ENCODE measurements around the gene FOXC2.
A peak's percentile ranks its signal among the peaks of the same experiment; 100 is the strongest.

Gene FOXC2

DNA sequence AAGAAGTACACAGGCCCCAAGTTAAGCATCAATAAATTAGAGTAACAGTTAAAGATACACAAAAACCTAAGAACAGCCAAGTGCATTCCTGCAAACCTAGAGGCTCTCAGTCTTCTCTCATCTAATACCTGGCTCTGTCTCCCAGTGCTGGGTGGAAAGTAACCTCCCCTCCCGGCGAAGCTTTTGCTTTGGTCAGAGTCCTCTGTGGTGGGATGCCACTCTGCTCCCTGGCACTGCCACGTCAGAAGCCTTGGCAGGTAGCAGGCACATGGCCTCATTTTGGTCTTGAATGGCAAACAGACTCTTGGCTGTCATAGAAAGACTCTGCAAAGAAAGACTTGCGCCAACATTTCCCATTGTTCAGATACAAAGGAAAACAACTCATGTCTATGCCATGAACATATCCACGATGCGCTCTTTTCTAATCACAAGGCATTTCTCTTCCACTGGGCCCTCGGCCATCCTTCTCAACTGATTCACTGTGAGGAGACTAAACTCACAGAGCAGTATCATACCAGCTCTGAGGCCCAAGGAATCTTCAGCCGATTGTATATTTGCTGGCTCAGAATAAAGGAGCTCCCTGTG is 32.8 kb upstream of the FOXC2 start:
- DNase-seq = no peak

DNA sequence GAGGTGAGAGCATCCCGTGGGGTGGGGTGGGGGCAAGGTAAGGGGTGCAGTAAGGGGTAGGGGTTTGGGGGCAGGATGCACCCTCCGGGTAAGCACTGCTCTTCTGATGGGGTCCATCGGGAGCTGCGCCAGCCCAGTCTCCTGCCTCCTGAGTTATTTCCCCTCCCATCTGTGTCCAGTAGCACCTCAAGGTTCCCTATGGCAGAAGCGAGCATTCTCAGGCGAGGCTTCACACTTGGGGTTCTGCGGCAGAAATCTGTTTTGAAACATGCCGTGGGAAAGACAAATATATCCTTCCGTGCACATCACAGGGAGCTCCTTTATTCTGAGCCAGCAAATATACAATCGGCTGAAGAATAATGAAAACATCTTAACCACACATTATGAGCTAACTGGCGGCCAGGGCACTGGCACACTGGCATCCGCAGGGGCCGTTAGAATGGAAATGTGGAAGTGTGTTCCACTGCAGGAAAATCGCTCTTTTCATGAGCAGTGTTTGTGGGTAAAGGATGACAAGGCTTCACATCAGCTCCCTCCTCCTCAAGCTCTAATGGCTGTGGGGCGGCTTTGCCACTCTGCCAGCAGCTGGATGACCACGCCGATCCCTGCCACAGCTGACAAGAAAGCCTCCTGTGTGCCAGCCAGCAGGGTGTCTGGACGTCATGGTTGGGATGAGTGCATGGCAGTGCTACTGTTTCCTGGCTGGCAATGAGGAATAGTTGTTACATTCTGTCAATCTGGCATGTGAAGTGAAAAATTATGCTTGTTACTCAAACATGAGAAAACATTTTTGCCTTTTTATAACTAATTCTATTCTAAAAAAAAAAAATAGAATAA is 31.6 kb upstream of the FOXC2 start:
- DNase-seq = no peak

DNA sequence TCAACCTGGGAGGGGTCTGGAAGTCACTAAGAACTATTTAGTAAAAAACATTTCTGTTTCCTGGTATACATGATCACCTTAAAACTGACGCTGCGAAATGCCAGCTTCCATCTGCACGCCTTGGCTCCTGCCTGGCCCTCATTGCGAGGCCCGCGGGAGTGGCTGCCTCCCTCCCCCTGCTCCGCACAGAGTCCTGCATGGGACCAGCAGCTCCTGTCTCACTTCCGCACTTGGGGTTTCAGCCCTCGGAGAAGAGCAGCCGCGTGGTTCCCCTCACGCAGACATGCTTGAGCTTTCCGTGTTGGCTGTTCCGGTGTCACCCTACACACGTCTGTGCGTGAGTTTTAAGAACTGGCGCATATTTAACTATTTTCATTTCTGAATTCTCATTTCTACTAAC is 30.0 kb upstream of the FOXC2 start:
- no peak for DNase-seq

DNA sequence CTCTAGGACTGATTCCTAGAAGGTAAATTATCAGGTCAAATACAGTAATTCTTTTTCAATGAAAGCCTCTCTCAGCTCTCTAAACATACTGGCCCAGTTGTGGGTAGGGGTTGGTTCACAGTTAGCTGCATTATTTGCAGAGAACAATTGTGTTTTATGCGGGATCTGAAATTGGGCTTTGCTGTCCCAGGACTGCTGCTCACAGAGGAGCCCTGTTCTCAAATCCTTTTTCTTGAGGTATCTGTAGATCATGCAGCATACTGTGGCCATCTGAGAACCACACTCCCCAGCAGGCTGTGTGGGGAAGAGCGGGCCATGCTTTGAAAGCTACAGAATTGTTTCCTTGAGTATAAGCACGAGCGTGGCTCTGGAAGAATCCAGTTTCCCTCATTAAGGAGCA is 29.1 kb upstream of the FOXC2 start:
- no peak for DNase-seq

DNA sequence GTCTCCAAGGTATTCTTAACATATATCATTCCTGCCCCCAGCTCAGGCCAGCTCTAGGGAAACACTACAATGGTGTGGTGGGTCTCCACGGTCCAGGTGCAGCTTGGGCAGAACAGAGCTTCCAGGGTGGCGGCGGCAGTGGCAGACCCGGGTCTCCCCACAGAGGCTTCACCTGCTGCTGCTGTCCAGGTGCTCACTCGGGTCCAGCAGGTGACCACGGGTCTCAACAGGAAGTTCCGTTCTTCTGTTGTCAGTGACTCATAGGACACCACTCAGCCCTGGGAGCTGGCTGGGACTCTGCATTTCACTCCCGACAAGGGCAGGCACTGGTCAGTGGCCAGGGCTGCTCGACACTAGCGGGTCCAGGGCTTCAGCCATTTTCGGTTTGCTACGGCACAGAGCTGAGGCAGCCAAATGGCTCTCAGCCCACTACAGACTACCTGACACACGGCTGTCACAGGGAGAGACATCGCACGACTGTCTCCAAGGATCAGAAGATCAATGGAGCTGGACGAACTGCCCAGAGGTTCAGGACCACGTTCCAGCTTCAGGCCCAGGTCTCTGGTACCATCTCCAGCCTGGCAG is 28.3 kb upstream of the FOXC2 start:
- no peak for DNase-seq

DNA sequence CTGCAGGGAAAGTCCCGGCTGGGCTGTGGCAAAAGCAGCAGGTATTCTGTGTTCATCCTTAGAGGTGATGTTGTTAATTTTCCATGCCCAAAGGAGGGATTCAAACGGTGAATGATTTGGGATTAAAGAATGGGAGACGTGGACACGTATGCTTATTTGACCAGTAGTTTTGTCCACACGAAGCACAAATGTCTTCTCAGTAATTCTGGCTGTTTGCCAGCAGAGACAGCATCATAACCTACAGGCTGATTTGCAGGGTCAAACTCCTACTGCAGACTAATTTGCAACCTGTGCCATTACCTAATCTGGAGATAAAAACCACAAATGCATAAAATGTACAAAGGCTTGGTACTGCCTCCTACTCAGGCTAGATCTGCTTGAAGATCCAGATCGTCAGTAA is 25.7 kb upstream of the FOXC2 start:
- DNase-seq = no peak

DNA sequence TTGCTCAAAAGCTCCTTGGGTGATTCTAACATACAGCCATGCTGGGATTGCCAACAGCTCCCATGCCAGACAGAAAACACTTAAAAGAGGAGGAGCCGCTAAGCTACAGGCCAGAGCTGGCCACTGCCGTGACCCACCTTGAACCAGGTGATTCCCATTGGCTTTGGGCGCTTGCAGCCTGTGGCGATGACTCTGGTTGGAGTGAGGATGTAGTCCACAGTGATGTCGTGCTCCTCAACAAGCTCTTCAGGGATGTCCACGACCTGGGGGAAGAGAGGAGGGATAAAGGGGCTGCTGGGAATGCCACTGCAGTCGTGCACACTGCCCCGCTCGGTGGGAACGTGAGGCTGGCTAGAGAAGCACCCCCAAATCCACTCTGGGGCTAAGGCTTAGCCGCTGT is 25.1 kb upstream of the FOXC2 start:
- DNase-seq = no peak

DNA sequence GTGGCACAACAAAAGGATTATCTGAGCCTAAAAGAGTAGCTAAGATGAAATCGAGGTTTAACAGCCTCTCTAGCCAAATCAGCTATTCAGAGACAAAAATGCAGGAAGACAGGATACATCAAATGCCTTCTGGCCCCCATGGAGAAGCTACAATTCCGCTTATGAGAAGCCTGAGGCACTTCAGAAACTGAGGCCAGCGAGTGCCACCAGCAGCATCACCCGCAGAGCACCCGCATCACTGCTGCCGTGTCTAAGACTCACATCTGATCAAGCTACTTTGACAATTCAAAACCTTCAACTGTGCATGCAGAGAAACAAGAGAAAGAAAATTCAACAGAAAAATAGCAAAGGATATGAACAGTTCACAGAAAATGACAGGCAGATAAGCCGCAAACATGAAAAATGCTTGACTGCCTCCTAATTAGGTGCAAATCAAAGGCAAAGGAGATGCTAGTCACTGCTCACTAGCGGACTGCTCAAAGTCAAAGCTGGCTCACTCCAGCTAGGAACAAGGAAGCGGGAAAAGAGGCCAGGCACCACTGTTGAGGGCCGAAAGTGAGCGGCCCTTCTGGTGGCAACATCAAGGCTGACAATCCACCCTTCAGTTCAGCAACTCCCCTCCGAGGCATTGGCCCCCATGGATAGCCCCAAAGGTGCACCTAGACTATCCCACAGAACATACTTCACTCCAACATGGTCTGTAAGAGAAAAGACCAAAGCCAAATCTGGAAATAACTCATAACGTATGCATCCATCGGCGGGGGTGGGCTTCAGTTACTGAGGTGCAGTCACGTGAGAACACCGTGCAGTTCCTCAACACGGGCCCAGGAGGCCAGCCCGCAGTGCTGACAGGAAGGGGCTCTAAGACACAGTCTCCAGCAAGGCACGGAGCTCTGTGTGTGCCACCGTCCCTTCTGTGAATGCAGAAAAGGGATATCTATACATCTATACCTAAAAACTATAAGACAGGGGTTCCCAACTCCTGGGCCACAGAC is 23.6 kb upstream of the FOXC2 start:
- DNase-seq = no peak

DNA sequence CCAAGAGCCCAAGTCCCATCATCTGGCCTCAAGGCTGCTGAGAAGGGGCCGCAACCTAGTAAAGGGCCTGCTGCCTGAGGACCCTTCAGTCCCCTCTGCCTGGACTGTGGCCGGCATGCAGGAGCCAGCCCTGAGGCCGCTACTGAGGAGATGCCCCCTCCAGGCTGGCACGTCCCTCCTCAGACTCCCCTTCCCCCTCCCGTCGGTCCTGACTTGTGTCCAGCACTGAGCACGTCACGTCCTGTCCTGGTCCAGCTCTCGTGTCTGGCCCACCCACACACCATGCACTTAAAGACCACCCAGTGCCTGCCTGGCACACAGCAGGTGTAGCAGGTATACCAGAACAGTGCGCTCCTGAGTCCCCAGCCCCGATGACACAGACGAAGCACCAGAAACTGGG is 21.1 kb upstream of the FOXC2 start:
- no peak for DNase-seq

DNA sequence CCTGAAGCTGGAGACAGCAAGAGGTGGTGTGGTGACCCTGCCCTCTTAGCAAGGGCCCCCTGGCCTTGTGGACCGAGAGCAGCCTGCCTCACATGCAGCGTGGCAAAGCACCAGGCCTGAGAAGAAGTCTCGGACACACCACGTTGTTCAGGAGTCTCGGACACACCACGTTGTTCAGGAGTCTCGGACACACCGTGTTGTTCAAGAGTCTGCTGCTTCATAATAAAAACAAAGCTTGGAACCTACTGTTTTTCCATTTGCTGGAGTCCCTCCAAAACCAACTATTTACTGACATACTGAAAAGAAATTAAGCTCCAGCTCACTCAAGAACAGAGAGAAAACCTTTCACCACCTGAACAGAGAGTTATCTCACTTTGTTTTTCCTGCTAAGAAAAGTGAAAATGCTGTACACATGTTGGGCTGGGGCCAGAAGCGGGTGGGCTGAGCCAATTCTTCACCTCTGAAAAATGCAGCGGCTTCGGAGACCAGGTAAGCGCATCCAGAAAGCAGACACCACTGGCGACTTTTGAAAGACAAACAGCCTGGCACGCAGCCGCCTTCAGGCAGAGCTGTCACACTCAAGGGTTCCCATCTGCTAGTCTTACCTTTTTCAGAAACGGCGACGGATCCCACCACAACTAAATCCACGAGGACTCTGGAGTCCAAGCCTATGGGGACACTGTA is 20.5 kb upstream of the FOXC2 start:
- DNase-seq = no peak

DNA sequence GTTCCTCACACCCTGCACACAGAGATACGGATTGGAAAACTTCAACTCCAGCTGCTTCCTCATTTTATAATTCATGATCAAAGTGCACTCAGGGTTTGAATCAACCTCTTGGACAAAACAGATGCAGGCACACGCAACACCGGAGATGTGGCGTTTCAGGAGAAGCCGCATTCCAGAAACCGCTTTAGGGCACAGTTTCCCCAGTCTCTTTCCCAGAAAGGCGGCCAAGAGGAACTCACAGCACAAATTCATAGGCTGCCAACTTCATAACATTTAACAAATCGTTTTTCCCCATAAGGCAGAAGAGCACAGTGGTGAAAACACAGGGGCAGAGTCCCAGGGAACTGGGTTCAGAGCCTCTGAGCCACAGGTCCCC is 20.0 kb upstream of the FOXC2 start:
- DNase-seq = no peak

DNA sequence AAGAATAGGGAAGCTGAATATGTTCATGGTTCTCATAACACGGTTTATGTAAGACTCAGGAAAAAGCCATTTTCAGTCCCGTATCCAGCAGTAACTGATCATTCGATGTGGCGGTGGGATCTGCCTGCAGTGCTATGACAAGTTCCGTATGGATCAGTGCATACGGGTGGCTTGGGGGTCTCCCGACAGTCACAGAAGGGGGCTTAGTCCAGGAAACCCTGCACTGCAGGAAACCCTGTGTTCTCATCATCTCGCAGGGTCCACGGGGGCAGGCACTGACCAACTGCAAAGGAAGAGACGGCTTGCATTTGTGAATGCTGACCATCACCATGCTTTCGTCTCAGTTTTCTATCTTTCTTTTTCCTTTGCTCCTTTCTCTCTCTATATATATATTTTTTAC is 19.3 kb upstream of the FOXC2 start:
- DNase-seq = no peak

DNA sequence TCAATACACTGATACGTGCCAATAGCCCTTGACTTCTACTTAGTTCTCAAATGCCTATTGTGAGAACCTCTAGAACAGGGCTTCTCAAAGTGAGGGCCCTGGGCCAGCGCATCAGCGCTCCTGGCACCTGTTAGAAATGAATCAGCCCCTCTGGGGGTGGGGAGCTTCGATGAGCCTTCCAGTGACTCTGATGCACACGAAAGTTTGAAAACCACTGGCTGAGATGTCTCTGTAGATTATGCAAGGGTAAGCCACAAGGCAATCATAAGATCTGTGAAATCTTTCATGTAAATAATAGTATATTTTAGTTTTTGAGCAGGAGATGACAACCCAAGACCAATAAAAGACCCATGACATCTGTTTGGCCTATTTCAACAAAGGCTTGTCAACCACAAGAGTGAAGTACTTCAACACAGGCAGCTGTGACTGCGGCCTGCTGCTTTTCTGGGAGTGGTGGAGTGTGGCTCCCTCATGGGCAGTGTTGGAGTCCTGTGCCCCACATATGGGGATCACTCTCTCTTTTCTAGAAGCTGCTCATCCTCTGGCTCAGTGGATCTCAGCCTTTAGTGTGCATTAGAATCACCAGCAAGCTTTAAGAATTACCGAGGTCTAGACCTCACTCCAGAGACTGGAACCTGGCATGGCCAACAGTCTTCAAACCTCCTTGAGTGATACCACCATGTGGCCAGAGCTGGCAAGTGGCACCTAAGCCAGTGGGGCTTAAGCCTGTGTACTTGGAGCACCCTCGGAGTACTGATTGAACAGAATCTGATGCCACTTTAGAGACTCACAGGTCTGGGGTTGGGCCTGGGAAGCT is 17.3 kb upstream of the FOXC2 start:
- DNase-seq = no peak

DNA sequence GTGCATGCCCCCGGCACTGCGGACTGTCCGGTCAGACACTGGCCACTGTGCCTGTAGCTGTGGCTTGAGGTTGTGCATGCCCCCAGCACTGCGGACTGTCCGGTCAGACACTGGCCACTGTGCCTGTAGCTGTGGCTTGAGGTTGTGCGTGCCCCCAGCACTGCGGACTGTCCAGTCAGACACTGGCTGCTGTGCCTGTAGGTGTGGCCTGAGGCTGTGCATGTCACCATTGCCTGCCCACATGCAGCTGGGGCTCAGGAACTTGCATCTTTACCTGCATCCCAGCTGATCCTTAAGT is 16.8 kb upstream of the FOXC2 start:
- no peak for DNase-seq

DNA sequence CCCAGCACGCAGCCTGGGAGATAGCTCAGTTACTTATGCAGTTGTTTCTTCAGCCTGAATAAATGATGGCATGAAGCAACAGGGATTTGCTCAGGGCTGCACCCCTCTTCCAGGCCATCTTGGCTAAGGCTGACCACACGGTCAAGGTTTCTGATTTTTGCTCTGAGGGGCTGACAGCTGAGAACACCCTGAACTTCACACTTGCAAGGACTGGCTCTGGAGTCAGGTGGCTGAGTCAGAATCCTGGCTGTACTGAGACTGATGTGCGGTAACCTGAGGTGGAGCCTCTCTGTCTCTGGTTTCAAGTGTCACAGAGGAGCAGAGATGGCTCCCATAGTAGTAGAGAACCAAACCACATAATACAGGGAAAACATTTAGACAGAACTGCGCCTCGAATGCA is 16.3 kb upstream of the FOXC2 start:
- no peak for DNase-seq

DNA sequence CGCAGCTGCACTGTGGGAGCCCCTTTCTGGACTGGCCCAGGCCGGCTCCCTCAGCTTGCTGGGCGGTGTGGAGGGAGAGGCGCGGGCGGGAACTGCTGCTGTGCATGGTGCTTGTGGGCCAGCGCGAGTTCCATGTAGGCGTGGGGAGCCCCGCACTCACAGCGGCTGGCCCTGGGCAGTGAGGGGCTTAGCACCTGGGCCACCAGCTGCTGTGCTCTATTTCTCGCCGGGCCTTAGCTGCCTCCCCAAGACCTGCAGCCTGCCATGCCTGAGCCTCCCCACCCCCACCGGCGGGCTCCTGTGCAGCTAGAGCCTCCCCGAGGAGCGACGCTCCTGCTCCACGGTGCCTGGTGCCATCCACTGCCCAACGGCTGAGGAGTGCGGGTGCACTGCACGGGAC is 13.3 kb upstream of the FOXC2 start:
- no peak for DNase-seq

DNA sequence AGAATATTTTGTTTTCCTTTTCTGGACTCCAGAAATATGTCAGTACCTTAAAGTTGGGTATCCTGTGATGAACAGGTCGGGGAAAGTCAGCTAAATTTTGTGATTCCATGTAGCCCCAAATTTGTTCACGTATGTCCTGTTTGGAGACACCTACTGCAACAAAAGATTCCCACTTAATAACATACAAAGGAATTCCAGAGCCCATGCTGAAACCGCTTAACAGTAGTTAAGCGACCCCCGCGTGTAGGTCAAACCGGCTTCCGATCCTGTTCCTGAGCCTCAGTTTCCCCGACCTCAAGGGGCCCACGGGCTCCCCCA is 12.1 kb upstream of the FOXC2 start:
- DNase-seq = no peak

DNA sequence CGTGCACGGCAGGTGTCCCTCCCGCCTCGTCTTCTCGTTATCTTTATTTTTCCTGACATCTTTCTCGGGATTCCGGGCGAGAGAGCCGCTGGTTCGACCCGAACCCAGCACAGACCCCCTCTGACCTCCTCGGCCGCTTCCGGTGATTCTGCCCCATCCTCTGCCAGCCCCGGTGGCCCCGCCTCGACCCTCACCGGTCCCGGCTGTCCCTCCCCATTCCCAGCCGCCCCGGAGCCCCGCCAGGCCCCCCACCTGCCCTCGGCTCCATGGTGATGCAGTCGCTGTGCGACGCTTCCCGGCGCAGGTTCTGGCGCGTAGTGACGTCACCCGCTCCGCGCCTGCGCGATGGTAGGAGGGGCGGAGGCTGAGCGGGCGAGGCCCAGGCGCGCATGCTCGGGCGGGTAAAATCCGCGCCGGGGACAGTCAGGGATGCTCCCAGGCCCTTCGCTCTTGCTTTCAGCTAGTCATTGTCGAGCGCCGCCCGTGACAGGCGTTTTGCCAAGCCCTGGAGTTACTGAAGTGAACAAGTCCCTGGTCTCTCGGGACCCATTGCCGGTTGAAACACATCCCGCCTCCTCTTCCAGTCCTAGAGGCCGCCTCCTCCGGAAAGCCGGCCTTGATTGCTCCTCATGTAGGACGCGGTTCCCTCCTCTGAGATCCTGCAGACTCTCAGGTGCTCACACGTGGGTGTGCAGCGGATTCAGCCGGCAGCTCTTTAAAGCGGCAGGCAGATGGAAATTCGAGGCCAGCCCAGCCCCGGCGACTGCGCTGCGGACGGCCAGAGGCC is 11.5 kb upstream of the FOXC2 start, which contains the start of gene MTHFSD:
MTHFSD (minus strand) TSS at position 319 of the 787 bp plus-strand sequence; CDS start at position 268, 51 bp downstream.
- DNase-seq = peak; percentile 98

DNA sequence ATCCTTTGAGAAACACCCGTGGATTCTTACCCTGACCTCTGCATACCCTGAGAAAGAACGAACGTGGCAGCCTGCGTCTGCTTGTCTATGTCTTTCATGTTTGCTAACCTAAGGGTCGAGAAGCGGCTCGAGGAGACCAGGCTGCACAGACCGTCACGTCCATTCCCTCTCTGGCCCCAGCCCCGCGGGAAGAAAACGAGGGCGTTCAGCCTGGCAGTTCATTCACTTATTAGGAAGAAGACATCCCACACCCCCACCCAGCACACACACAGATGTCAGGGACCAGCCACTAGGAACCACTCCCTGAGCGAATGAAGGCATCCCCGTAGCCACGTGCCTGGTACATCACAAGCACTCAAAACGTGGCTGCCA is 10.9 kb upstream of the FOXC2 start:
- no peak for DNase-seq

DNA sequence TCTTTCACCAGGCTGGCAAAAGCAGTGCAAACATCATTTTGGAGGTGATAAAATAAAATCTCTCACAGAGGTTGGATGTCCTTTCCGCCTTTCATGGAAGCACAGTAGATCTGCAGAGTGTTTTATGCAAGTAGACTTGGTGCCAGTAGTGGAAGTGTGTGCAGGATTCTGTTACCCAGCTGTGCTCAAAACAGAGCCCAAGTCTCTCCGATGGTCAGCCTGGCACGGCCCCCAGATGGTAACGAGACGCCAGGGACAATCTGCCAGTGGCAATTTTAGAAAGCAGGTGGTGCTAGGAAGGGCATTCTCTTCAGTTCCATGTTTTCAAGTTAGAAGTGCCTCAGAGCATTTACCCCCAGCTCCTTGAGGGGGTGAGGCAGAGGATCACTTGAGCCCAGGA is 10.1 kb upstream of the FOXC2 start:
- DNase-seq = no peak

DNA sequence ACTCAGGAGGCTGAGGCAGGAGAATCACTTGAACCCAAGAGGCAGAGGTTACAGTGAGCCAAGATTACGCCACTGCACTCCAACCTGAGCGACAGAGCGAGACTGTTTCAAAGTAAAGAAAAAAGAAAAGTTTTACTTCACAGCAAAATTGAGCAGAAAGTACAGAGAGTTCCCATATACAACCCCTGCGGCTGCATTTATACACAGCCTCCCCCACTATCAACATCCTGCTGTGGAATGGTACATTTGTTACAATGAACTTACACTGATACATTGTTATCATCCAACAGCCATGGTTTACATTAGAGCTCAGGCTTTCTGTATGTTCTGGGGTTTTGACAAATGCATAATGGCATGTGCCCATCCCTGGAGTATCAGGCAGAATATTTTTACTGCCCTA is 9.0 kb upstream of the FOXC2 start:
- DNase-seq = no peak

Measured in 8988T (cell line).